ENCODE measurements around the gene CREB3.

CREB3 gene

DNA sequence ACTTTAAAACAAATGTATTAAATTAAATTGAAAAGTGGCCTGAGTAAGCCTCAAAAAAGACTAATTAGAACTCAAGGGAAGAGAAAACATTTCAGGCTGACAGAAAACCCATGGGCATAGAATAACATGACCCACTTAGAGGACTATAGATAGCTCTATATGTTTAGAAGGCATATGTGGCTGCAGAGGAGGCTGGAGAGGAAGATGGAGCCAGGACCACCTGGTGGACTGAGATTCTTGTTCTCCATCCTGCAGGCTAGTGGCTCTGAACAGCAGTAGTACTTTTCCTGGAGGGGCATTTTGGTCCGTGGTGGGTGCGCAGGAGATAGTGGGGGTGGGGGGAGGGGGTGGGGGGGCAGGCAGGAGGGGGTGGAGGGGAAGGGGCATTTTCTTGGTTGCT is 48.6 kb downstream of the CREB3 start:
- DNase-seq (ENCODE audit: low read depth): no peak

DNA sequence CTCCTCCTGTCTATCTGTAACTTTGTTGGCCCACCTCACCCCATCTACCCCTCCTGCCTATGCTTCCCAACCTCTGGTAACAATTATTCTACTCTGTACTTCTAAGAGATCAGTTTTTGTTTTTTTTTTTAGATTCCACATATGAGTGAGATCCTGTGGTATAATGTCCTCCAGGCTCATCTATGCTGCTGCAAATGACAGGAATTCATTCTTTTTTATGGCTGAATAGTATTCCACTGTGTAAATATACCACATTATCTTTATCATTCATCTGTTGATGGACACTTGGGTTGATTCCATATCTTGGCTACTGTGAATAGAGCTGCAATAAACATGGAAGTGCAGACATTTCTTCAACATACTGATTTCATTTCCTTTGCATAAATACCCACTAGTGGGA is 51.0 kb downstream of the CREB3 start:
- no peak for DNase-seq (ENCODE audit: low read depth)
